ENCODE results near the gene TPK1.

The TPK1 gene

GRCh38 chr7:144682581-144683280 lies 153.1 kb downstream of the TPK1 start:
- Histone ChIP-seq H3K4me1 (ENCODE audit: insufficient read depth, poor library complexity, severe bottlenecking) (no peaks in the 10 kb centered on the region), H3K27ac (ENCODE audit: poor library complexity, severe bottlenecking) (no peak overlapping the region), H3K36me3 (ENCODE audit: low read depth) (no peaks in the 10 kb centered on the region), H3K9me3 (ENCODE audit: severe bottlenecking) (no peaks in the 10 kb centered on the region), H3K4me3 (ENCODE audit: severe bottlenecking) (no peak overlapping the region), H3K27me3 (ENCODE audit: insufficient read depth, poor library complexity, severe bottlenecking) (no peaks in the 10 kb centered on the region)
- ATAC-seq (ENCODE audit: low read depth) (no peak), DNase-seq (ENCODE audit: low spot score) (no peak)
- no peak for TF ChIP-seq CTCF (IDR thresholded peaks at IDR 0.05; ENCODE audit: poor library complexity, severe bottlenecking)

- H3K4me1 ChIP-seq (ENCODE audit: insufficient read depth, poor library complexity, severe bottlenecking) = no peaks in the 10 kb centered on the region
- H3K9me3 ChIP-seq (ENCODE audit: severe bottlenecking) = peaks cover 2% of the 10 kb centered on the region
- no peaks in the 10 kb centered on the region for H3K36me3 ChIP-seq (ENCODE audit: low read depth)
- H3K27ac ChIP-seq (ENCODE audit: poor library complexity, severe bottlenecking) = no peak overlapping the region
- no peak for TF ChIP-seq CTCF (IDR thresholded peaks at IDR 0.05; ENCODE audit: poor library complexity, severe bottlenecking)
- no peak overlapping the region for H3K4me3 ChIP-seq (ENCODE audit: severe bottlenecking)
- no peaks in the 10 kb centered on the region for H3K27me3 ChIP-seq (ENCODE audit: insufficient read depth, poor library complexity, severe bottlenecking)
- no peak for ATAC-seq (ENCODE audit: low read depth)
- DNase-seq (ENCODE audit: low spot score) = no peak
Observed at GRCh38 chr7:144676492-144676891, 159.4 kb downstream of the TPK1 start.

- Histone ChIP-seq H3K4me3 (ENCODE audit: severe bottlenecking) (no peak overlapping the region), H3K4me1 (ENCODE audit: insufficient read depth, poor library complexity, severe bottlenecking) (no peaks in the 10 kb centered on the region), H3K27ac (ENCODE audit: poor library complexity, severe bottlenecking) (no peak overlapping the region), H3K9me3 (ENCODE audit: severe bottlenecking) (peaks cover 2% of the 10 kb centered on the region), H3K36me3 (ENCODE audit: low read depth) (no peaks in the 10 kb centered on the region), H3K27me3 (ENCODE audit: insufficient read depth, poor library complexity, severe bottlenecking) (no peaks in the 10 kb centered on the region)
- DNase-seq (ENCODE audit: low spot score) (no peak), ATAC-seq (ENCODE audit: low read depth) (no peak)
- TF ChIP-seq CTCF (IDR thresholded peaks at IDR 0.05; ENCODE audit: poor library complexity, severe bottlenecking) = no peak
Observed at GRCh38 chr7:144674550-144674949, 161.3 kb downstream of the TPK1 start.

GRCh38 chr7:144672869-144673268 lies 163.0 kb downstream of the TPK1 start:
- ATAC-seq (ENCODE audit: low read depth) = no peak

More at GRCh38 chr7:144672869-144673268, 163.0 kb downstream of the TPK1 start:
- Histone ChIP-seq H3K9me3 (ENCODE audit: severe bottlenecking) (peaks cover 2% of the 10 kb centered on the region), H3K27ac (ENCODE audit: poor library complexity, severe bottlenecking) (no peak overlapping the region), H3K36me3 (ENCODE audit: low read depth) (no peaks in the 10 kb centered on the region), H3K4me1 (ENCODE audit: insufficient read depth, poor library complexity, severe bottlenecking) (no peaks in the 10 kb centered on the region), H3K4me3 (ENCODE audit: severe bottlenecking) (no peak overlapping the region), H3K27me3 (ENCODE audit: insufficient read depth, poor library complexity, severe bottlenecking) (no peaks in the 10 kb centered on the region)
- TF ChIP-seq CTCF (IDR thresholded peaks at IDR 0.05; ENCODE audit: poor library complexity, severe bottlenecking) = no peak
- DNase-seq (ENCODE audit: low spot score) = no peak
